ENCODE measurements around the gene DEPDC1B. TPM values are rescaled to one million over a fixed set of nuclear protein-coding genes. Genes with fewer than 3 reads are reported as not detected.
"Not testable (repeated sequence)": the region's sequence is repeated elsewhere in the genome, so short reads cannot be mapped to it uniquely, and the experiment has no call there.

DEPDC1B gene
- polyA plus RNA-seq, 10 donors: 3.6 to 7.0 (median 4.4) TPM

GRCh38 chr5:60651872-60652620 is 47.9 kb downstream of the DEPDC1B start:
- DNase-seq: peak in 1 of 3 donors; percentile 30

- peak in 2 of 3 donors; percentile 8 to 37 for DNase-seq
Measured at GRCh38 chr5:60649288-60649917, 50.6 kb downstream of the DEPDC1B start.

- no peak for DNase-seq
Measured at GRCh38 chr5:60648175-60648574, 51.8 kb downstream of the DEPDC1B start.

DNA sequence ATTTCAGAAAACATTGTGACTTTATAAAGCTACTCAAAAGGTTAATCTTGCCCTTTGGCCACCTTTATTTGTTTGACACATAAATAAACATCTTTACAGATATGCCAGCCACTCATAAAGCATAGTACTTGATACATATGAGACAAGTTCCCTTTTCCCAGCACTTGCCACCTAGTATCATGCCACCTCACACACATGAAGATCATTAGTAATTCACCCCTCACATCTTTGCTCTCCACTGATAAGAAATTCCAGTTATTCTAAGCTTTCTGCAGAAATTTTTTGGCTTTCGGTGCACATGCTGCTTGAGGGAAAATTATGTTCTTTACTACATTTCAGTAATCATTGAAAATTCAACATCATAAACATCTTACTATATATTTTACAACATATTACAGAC is 59.1 kb downstream of the DEPDC1B start:
- DNase-seq: no peak

DNA sequence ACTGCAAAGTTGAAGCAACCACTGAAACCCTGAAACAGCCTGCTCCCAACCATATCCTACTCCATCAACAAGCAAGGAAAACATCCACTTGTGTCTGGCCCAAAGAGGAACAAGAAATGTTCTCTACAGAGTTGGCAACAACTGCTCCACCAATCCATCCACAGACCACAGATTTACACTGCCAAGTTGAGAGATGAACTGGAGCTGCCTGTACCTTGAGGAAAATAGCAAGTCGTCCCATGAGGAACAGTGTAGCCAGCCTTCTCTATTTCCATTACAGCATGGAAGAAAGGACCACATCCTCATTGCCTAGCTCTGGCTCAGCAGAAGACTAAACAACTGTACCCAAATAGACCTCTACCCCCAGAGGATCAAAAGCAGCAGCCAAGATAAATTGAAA is 60.4 kb downstream of the DEPDC1B start:
- DNase-seq: no peak

GRCh38 chr5:60638300-60638699 is 61.7 kb downstream of the DEPDC1B start:
- DNase-seq: no peak

DNA sequence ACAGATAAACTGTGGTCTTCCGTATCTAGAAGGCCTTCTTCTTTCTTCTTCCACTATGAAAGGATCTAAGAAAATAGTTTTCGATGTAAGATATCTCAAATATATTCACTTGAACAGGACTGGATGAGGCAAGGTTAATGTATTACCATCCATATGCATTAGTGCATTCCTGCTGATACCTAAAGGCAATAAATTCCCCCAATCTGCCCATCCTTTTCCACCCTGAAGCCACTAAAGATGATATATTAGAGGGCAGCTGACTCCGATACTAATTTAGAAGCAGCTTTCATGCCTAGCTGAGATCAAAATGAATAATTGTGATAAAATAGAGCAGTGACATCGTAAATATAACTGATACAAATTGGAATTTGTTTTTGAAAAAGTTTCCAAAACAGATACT is 63.3 kb downstream of the DEPDC1B start:
- no peak for DNase-seq

- no peak for DNase-seq
Measured at GRCh38 chr5:60636001-60636400, 64.0 kb downstream of the DEPDC1B start.

- peak in 1 of 3 donors; percentile 6 for DNase-seq
Measured at GRCh38 chr5:60634051-60634450, 65.9 kb downstream of the DEPDC1B start.

GRCh38 chr5:60633341-60633740 is 66.6 kb downstream of the DEPDC1B start:
- DNase-seq: peak in 1 of 3 donors; percentile 19

DNA sequence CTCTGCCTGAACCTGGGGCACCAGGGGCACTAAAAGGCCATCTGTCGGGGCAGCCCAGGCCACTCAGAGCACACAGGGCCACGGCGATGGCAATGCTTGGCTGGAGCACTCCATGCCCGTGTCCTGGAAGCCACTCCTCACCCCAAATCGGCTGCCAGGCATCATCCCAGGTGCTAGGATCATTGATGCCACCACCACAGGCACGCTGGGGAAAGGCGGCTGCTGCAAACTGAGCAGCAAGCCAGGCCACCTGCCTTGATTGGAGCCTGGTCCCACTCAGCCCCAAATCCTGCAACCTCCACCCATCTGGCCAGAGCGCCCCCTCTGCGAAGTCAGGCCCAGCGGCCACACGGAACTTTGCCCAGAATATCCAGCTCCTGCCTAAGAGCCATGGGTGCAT is 67.8 kb downstream of the DEPDC1B start:
- no peak for DNase-seq

GRCh38 chr5:60630836-60631235 is 69.1 kb downstream of the DEPDC1B start:
- no peak for DNase-seq

GRCh38 chr5:60630179-60630578 is 69.8 kb downstream of the DEPDC1B start:
- DNase-seq: no peak

DNA sequence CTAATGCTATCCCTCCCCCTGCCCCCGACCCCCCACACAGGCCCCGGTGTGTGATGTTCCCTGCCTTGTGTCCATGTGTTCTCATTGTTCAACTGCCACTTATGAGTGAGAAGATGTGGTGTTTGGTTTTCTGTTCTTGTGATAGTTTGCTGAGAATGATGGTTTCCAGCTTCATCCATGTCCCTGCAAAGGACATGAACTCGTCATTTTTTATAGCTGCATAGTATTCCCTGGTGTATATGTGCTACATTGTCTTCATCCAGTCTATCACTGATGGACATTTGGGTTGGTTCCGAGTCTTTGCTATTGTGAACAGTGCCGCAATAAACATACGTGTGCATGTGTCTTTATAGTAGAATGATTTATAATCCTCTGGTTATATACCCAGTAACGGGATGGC is 75.1 kb downstream of the DEPDC1B start:
- not testable (repeated sequence) for DNase-seq

- DNase-seq: not testable (repeated sequence)
Measured at GRCh38 chr5:60620752-60621151, 79.2 kb downstream of the DEPDC1B start.

- no peak for DNase-seq
Measured at GRCh38 chr5:60613826-60614225, 86.1 kb downstream of the DEPDC1B start.

DNA sequence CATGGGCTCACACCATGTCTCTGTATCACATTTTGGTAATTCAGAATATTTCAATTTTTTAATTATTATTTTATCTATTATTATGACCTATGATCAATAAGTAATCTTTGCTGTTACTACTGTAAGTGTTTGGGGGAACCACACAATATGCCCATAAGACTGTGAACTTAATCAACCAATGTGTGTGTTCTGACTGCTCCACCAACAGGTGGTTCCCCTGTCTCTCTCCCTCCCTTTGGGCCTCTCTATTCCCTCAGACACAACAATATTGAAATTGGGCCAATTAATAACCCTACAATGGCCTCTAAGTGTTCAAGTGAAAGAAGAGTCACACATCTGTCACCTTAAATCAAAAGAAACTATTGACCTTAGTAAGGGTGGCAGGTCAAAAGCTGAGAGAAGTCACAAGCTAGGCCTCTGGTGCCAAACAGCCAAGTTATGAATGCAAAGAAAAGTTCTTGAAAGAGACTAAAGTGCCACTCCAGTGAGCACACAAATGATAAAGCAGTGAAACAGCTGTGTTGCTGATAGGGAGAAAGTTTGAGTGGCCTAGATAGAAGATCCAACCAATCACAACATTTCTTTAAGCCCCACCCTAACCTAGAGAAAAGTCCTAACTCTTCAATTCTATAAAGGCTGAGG is 88.7 kb downstream of the DEPDC1B start:
- DNase-seq: no peak

- no peak for DNase-seq
Measured at GRCh38 chr5:60604771-60605170, 95.2 kb downstream of the DEPDC1B start.

DNA sequence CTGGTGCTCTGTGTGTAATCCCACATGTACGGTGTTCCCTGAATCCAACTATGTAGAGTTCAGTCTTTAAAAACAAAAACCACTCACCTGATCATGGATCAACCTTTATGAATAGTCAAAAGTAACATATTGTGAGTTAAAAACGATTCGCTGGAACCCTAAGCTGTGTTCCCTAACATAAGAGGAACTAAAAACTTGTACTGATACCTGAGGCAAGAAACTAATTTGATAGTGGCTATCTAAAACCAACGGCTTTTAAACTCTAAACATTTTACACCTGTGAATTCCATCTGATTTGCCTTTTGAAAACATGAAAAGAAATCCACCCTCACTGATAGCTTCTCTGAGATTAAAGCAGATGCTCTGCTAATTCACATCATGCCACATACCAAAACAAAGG is 101.5 kb downstream of the DEPDC1B start:
- no peak for DNase-seq

- DNase-seq: peak in 1 of 3 donors; percentile 8
Measured at GRCh38 chr5:60597572-60598320, 102.2 kb downstream of the DEPDC1B start.

- peak in 1 of 3 donors; percentile 15 for DNase-seq
Measured at GRCh38 chr5:60594715-60595477, 105.1 kb downstream of the DEPDC1B start.
